BJ (cell line): Measurements from ENCODE around the gene MPZL3. TPM values are rescaled to one million over a fixed set of nuclear protein-coding genes. Genes with fewer than 3 reads are reported as not detected.
"Not testable (repeated sequence)": the region's sequence is repeated elsewhere in the genome, so short reads cannot be mapped to it uniquely, and the experiment has no call there.

Source experiments
- CTCF ChIA-PET: fragments of 350-600 bp; formaldehyde crosslinking; extraction: SDS; loops from one replicate; lab custom pipeline; 2021; ENCODE audit warnings: antibody characterized with exemption, inconsistent platforms; lab: Yijun Ruan, JAX
- POLR2A ChIA-PET: fragments of 300-600 bp; sonication (Branson Sonifier 250); formaldehyde crosslinking; extraction: SDS; loops from one replicate; lab custom pipeline; 2021; ENCODE audit warnings: antibody characterized with exemption; lab: Charles Lee
- DNase-seq: peaks from one replicate; pipeline ENCODE4 v3.0.0-alpha.2; 2011; ENCODE audit warnings: low read depth
- H3K27me3 ChIP-seq: 2 replicates; pipeline ENCODE4 v1.6.0; 2011; ENCODE audit warnings: low read length; ENCODE audit not compliant: control insufficient read depth, insufficient read depth
- H3K36me3 ChIP-seq: 2 replicates; pipeline ENCODE4 v1.5.1; 2011; ENCODE audit warnings: low read length; ENCODE audit not compliant: control insufficient read depth, insufficient read depth
- H3K4me3 ChIP-seq: 2 replicates; pipeline ENCODE4 v1.5.1; 2011; ENCODE audit warnings: low read depth, mild to moderate bottlenecking, control low read depth, low read length
- CTCF ChIP-seq: IDR thresholded peaks from 2 replicates; pipeline ENCODE4 v1.5.1; 2011; ENCODE audit warnings: low read depth, mild to moderate bottlenecking, control low read depth, inconsistent platforms, low read length, moderate library complexity; ENCODE audit not compliant: insufficient read depth
- polyA plus RNA-seq: library from polyadenylated mRNA; depleted of rRNA; stranded (reverse); fragments of >200 nt; gene quantifications from 2 replicates; pipeline ENCODE4 v1.2.3, GENCODE V29; 2011; rRNA removed
- small RNA-seq: library from RNA; depleted of rRNA; stranded (forward); fragments of <200 nt; gene quantifications from one replicate; pipeline ENCODE3, GENCODE V24; 2012; ENCODE audit warnings: low replicate concordance, low read depth; ENCODE audit not compliant: insufficient read length

MPZL3 gene
- polyA plus RNA-seq, 1 experiment: 0.39 TPM

GRCh38 chr11:118186346-118187107, 65.6 kb downstream of the MPZL3 start:
- no peak for TF ChIP-seq CTCF
- POLR2A ChIA-PET: no interaction called here
- CTCF ChIA-PET: interaction anchor here (6.8 kb wide), 1 partner anchor 15 kb away, joined by 68 read pairs; no protein-coding TSS in a partner anchor
- Histone ChIP-seq H3K36me3 (no peaks in the 10 kb centered on the region), H3K4me3 (no peak overlapping the region), H3K27me3 (peaks cover 5% of the 10 kb centered on the region; the same call in 1 of the 2 replicates)
- DNase-seq: no peak

- no peaks in the 10 kb centered on the region for H3K36me3 ChIP-seq
- POLR2A ChIA-PET: no interaction called here
Observed at GRCh38 chr11:118184784-118185579, 67.2 kb downstream of the MPZL3 start.

GRCh38 chr11:118183691-118184090, 68.5 kb downstream of the MPZL3 start:
- H3K36me3 ChIP-seq, POLR2A ChIA-PET, H3K4me3 ChIP-seq, H3K27me3 ChIP-seq, DNase-seq: not testable (repeated sequence)
- CTCF ChIA-PET: interaction anchor here (6.8 kb wide), 1 partner anchor 12 kb away, joined by 68 read pairs; no protein-coding TSS in a partner anchor

More at GRCh38 chr11:118184784-118185579, 67.2 kb downstream of the MPZL3 start:
- Histone ChIP-seq H3K4me3 (no peak overlapping the region), H3K27me3 (peaks cover 5% of the 10 kb centered on the region; the same call in 1 of the 2 replicates)
- DNase-seq: no peak
- no peak for TF ChIP-seq CTCF
- CTCF ChIA-PET: interaction anchor here (0.7 to 6.8 kb wide), 4 partner anchors 14 to 40 kb away, joined by 3 to 68 read pairs (median 4); no protein-coding TSS in a partner anchor

GRCh38 chr11:118180300-118180703, 71.9 kb downstream of the MPZL3 start:
- POLR2A ChIA-PET: no interaction called here
- DNase-seq: no peak

GRCh38 chr11:118176778-118177134, 75.4 kb downstream of the MPZL3 start:
- DNase-seq: no peak
- H3K4me3 ChIP-seq: no peak overlapping the region
- ChIA-PET CTCF (interaction anchor here (1.1 kb wide), 1 partner anchor 11 kb away, joined by 3 read pairs; no protein-coding TSS in a partner anchor), POLR2A (no interaction called here)
- H3K36me3 ChIP-seq: no peaks in the 10 kb centered on the region
- peaks cover 22% of the 10 kb centered on the region for H3K27me3 ChIP-seq
- no peak for TF ChIP-seq CTCF

More at GRCh38 chr11:118180300-118180703, 71.9 kb downstream of the MPZL3 start:
- Histone ChIP-seq H3K4me3 (no peak overlapping the region), H3K27me3 (peaks cover 11% of the 10 kb centered on the region), H3K36me3 (no peaks in the 10 kb centered on the region)
- TF ChIP-seq CTCF: no peak
- CTCF ChIA-PET: interaction anchor here (2.4 to 6.8 kb wide), 2 partner anchors 9 to 18 kb away, joined by 11 to 68 read pairs; no protein-coding TSS in a partner anchor

Small RNA genes within 50 kb of the gene (small RNA-seq; reads per million reads assigned to genes)
- gene HSPE1P18: not detected

Other genes starting within 250 kb of the MPZL3 start
- not detected in 2 replicates for gene TMPRSS4, start 175.3 kb downstream of the MPZL3 start, polyA plus RNA-seq
- not detected in 2 replicates for gene SMIM35, start 165.4 kb downstream of the MPZL3 start, polyA plus RNA-seq
- gene SCN4B, start 99.5 kb downstream of the MPZL3 start, polyA plus RNA-seq: 0.36 and 0.43 TPM in 2 replicates
- not detected in 2 replicates for gene SCN2B, start 75.7 kb downstream of the MPZL3 start, polyA plus RNA-seq
- not detected in 2 replicates for gene JAML, start 27.4 kb downstream of the MPZL3 start, polyA plus RNA-seq
- gene MPZL2, start 11.9 kb upstream of the MPZL3 start, polyA plus RNA-seq: not detected in 2 replicates
- gene CD3E, start 52.4 kb upstream of the MPZL3 start, polyA plus RNA-seq: not detected in 2 replicates
- gene CD3D, start 90.3 kb upstream of the MPZL3 start, polyA plus RNA-seq: not detected in 2 replicates
- gene CD3G, start 92.0 kb upstream of the MPZL3 start, polyA plus RNA-seq: not detected in 2 replicates
- gene UBE4A, start 107.2 kb upstream of the MPZL3 start, polyA plus RNA-seq: 15.9 and 24.7 TPM in 2 replicates
- 170 and 266 TPM in 2 replicates for gene ATP5MG, start 149.2 kb upstream of the MPZL3 start, polyA plus RNA-seq
- gene KMT2A, start 184.1 kb upstream of the MPZL3 start, polyA plus RNA-seq: 19.8 and 21.9 TPM in 2 replicates